Measurements from ENCODE around the gene NDST1. TPM values are rescaled to one million over a fixed set of nuclear protein-coding genes. Genes with fewer than 3 reads are reported as not detected.

NDST1 gene
- total RNA-seq, 1 experiment from 2014 or later = 42.6 TPM

- Histone ChIP-seq H3K4me3 (ENCODE audit: low read length) (no peak overlapping the region), H3K9ac (ENCODE audit: low read length) (no peak overlapping the region), H3K9me3 (ENCODE audit: low read length) (no peaks in the 10 kb centered on the region), H3F3A (ENCODE audit: low read length, unreplicated experiment) (no peaks in the 10 kb centered on the region), H3K9me2 (replicated peaks; ENCODE audit: low read length) (no peaks in the 10 kb centered on the region), H3K79me2 (ENCODE audit: low read length) (peaks cover 81% of the 10 kb centered on the region), H4K20me1 (ENCODE audit: low read length) (peaks cover 33% of the 10 kb centered on the region), H2AFZ (ENCODE audit: low read length) (no peak overlapping the region), H3K4me2 (ENCODE audit: low read length) (peak overlapping the region; percentile 20; the same call in 1 of the 2 replicates), H3K27ac (ENCODE audit: low read length) (peak overlapping the region; percentile 33), H3K4me1 (ENCODE audit: insufficient read depth, low read length) (peaks cover 45% of the 10 kb centered on the region), H3K27me3 (ENCODE audit: low read length) (no peaks in the 10 kb centered on the region), H3K36me3 (ENCODE audit: low read depth, low read length) (no peaks in the 10 kb centered on the region)
- TF ChIP-seq EZH2phosphoT487 (IDR thresholded peaks at IDR 0.05; ENCODE audit: borderline replicate concordance, low read length) (no peak), CTCF (conservative IDR thresholded peaks at IDR 0.05; ENCODE audit: low read depth, low read length) (no peak), EZH2 (IDR thresholded peaks at IDR 0.05; ENCODE audit: low read length, unreplicated experiment) (no peak)
- no TSS peak for BruUV-seq (replicated peaks)
- CTCF ChIA-PET = no interaction called here
- ATAC-seq (peak; percentile 15), DNase-seq (peak; percentile 73)
- intact Hi-C loops (cut with micrococcal nuclease) = no loop called here
- POLR2A ChIA-PET (ENCODE audit: unreplicated experiment) = no interaction called here
These were observed 15.3 kb upstream of the NDST1 start for GRCh38 chr5:150492621-150493020.

GRCh38 chr5:150496098-150496497 is 11.8 kb upstream of the NDST1 start:
- Histone ChIP-seq H3K9me3 (ENCODE audit: low read length) (no peaks in the 10 kb centered on the region), H3K9me2 (replicated peaks; ENCODE audit: low read length) (no peaks in the 10 kb centered on the region), H3F3A (ENCODE audit: low read length, unreplicated experiment) (no peaks in the 10 kb centered on the region), H3K4me1 (ENCODE audit: insufficient read depth, low read length) (peaks cover 31% of the 10 kb centered on the region), H3K4me2 (ENCODE audit: low read length) (no peak overlapping the region), H3K79me2 (ENCODE audit: low read length) (peaks cover 80% of the 10 kb centered on the region), H3K4me3 (ENCODE audit: low read length) (no peak overlapping the region), H3K27me3 (ENCODE audit: low read length) (no peaks in the 10 kb centered on the region), H2AFZ (ENCODE audit: low read length) (no peak overlapping the region), H3K9ac (ENCODE audit: low read length) (no peak overlapping the region), H3K27ac (ENCODE audit: low read length) (no peak overlapping the region), H4K20me1 (ENCODE audit: low read length) (peaks cover 43% of the 10 kb centered on the region), H3K36me3 (ENCODE audit: low read depth, low read length) (peaks cover 6% of the 10 kb centered on the region; the same call in 1 of the 2 replicates)
- POLR2A ChIA-PET (ENCODE audit: unreplicated experiment) = no interaction called here
- BruUV-seq (replicated peaks) = no TSS peak
- DNase-seq (no peak), ATAC-seq (no peak)
- intact Hi-C loops (cut with micrococcal nuclease) = no loop called here
- TF ChIP-seq EZH2phosphoT487 (IDR thresholded peaks at IDR 0.05; ENCODE audit: borderline replicate concordance, low read length) (no peak), CTCF (conservative IDR thresholded peaks at IDR 0.05; ENCODE audit: low read depth, low read length) (no peak), EZH2 (IDR thresholded peaks at IDR 0.05; ENCODE audit: low read length, unreplicated experiment) (no peak)
- CTCF ChIA-PET = no interaction called here

GRCh38 chr5:150496534-150496933 is 11.4 kb upstream of the NDST1 start:
- Histone ChIP-seq H3K27me3 (ENCODE audit: low read length) (no peaks in the 10 kb centered on the region), H3K4me3 (ENCODE audit: low read length) (no peak overlapping the region), H3K27ac (ENCODE audit: low read length) (no peak overlapping the region), H3K79me2 (ENCODE audit: low read length) (peaks cover 80% of the 10 kb centered on the region), H3K9me2 (replicated peaks; ENCODE audit: low read length) (no peaks in the 10 kb centered on the region), H4K20me1 (ENCODE audit: low read length) (peaks cover 44% of the 10 kb centered on the region), H2AFZ (ENCODE audit: low read length) (no peak overlapping the region), H3K36me3 (ENCODE audit: low read depth, low read length) (peaks cover 9% of the 10 kb centered on the region; the same call in 1 of the 2 replicates), H3K9ac (ENCODE audit: low read length) (no peak overlapping the region), H3K9me3 (ENCODE audit: low read length) (no peaks in the 10 kb centered on the region), H3F3A (ENCODE audit: low read length, unreplicated experiment) (no peaks in the 10 kb centered on the region), H3K4me2 (ENCODE audit: low read length) (no peak overlapping the region), H3K4me1 (ENCODE audit: insufficient read depth, low read length) (peaks cover 32% of the 10 kb centered on the region)
- TF ChIP-seq EZH2 (IDR thresholded peaks at IDR 0.05; ENCODE audit: low read length, unreplicated experiment) (no peak), EZH2phosphoT487 (IDR thresholded peaks at IDR 0.05; ENCODE audit: borderline replicate concordance, low read length) (no peak), CTCF (conservative IDR thresholded peaks at IDR 0.05; ENCODE audit: low read depth, low read length) (no peak)
- DNase-seq (no peak), ATAC-seq (no peak)
- CTCF ChIA-PET = interaction anchor here (1.5 kb wide), 1 partner anchor 38 kb away, joined by 4 read pairs; no protein-coding TSS in a partner anchor
- intact Hi-C loops (cut with micrococcal nuclease) = no loop called here
- BruUV-seq (replicated peaks) = no TSS peak
- POLR2A ChIA-PET (ENCODE audit: unreplicated experiment) = no interaction called here
